GM12878 (cell line): ENCODE measurements around the gene LILRB4. TPM values are rescaled to one million over a fixed set of nuclear protein-coding genes. Genes with fewer than 3 reads are reported as not detected.

ENCODE experiments used
- BACH1 ChIP-seq: fragments of 450-650 bp; IDR thresholded peaks from 2 replicates; pipeline ENCODE4 v1.6.1; 2017; ENCODE audit warnings: mild to moderate bottlenecking, borderline replicate concordance
- CREM ChIP-seq: IDR thresholded peaks from 2 replicates; pipeline ENCODE4 v1.6.1; 2014; ENCODE audit warnings: antibody characterized with exemption, low read depth
- E2F8 ChIP-seq: fragments of 450-650 bp; IDR thresholded peaks from 2 replicates; pipeline ENCODE4 v1.6.1; 2018; ENCODE audit warnings: mild to moderate bottlenecking, low read depth, moderate library complexity; ENCODE audit not compliant: partially characterized antibody
- EGR1 ChIP-seq, 2 experiments: IDR thresholded peaks; 1 replicate in 1 of 2; 2 replicates in 1 of 2; pipeline ENCODE4 v1.6.1; 2011 to 2012; ENCODE audit warnings: low read depth in 2 of 2, low read length in 2 of 2, borderline replicate concordance in 1 of 2, mild to moderate bottlenecking in 1 of 2, moderate library complexity in 1 of 2
- ESRRA ChIP-seq: IDR thresholded peaks from 2 replicates; pipeline ENCODE4 v1.6.1; 2012; ENCODE audit warnings: mild to moderate bottlenecking, low read length, improper control_type of control experiment
- FOS ChIP-seq: IDR thresholded peaks from 3 replicates; pipeline ENCODE4 v1.6.1; 2011; ENCODE audit warnings: borderline replicate concordance; ENCODE audit not compliant: insufficient read length; ENCODE audit errors: extremely low read depth
- FOXK2 ChIP-seq: fragments of 450-650 bp; IDR thresholded peaks from 2 replicates; pipeline ENCODE4 v1.6.1; 2017; ENCODE audit warnings: mild to moderate bottlenecking, moderate library complexity
- FOXM1 ChIP-seq: IDR thresholded peaks from 2 replicates; pipeline ENCODE4 v1.6.1; 2012; ENCODE audit warnings: low read depth, mild to moderate bottlenecking, inconsistent platforms, low read length, moderate library complexity
- GABPA ChIP-seq: IDR thresholded peaks from 2 replicates; pipeline ENCODE4 v1.6.1; 2014; ENCODE audit warnings: antibody characterized with exemption, low read depth, mild to moderate bottlenecking, inconsistent platforms
- HDAC2 ChIP-seq: fragments of 200-600 bp; sonication (generic); IDR thresholded peaks from 2 replicates; pipeline ENCODE4 v1.6.1; 2017
- IRF4 ChIP-seq: IDR thresholded peaks from 2 replicates; pipeline ENCODE4 v1.6.1; 2011; ENCODE audit warnings: low read depth, low read length
- KAT2A ChIP-seq: conservative IDR thresholded peaks from 2 replicates; pipeline ENCODE4 v1.6.1; 2011; ENCODE audit warnings: low read depth, low read length; ENCODE audit not compliant: control insufficient read depth
- KDM1A ChIP-seq: fragments of 200-600 bp; sonication (generic); IDR thresholded peaks from 2 replicates; pipeline ENCODE4 v1.6.1; 2016; ENCODE audit warnings: borderline replicate concordance
- LARP7 ChIP-seq: fragments of 450-650 bp; IDR thresholded peaks from 2 replicates; pipeline ENCODE4 v1.6.1; 2017; ENCODE audit warnings: mild to moderate bottlenecking
- MYB ChIP-seq: fragments of 150-350 bp; IDR thresholded peaks from 2 replicates; pipeline ENCODE4 v1.6.1; 2014; ENCODE audit warnings: mild to moderate bottlenecking, low read depth, low read length, borderline replicate concordance
- POLR2AphosphoS2 ChIP-seq: IDR thresholded peaks from 2 replicates; pipeline ENCODE4 v1.6.1; 2011; ENCODE audit warnings: low read depth, mild to moderate bottlenecking, low read length, improper control_type of control experiment, moderate library complexity
- RBBP5 ChIP-seq: fragments of 200-600 bp; sonication (generic); conservative IDR thresholded peaks from 2 replicates; pipeline ENCODE4 v1.6.1; 2016
- SKIL ChIP-seq: fragments of 450-650 bp; IDR thresholded peaks from 2 replicates; pipeline ENCODE4 v1.6.1; 2017; ENCODE audit warnings: mild to moderate bottlenecking, low read depth, inconsistent platforms; ENCODE audit not compliant: poor library complexity, severe bottlenecking
- SMAD5 ChIP-seq: IDR thresholded peaks from 2 replicates; pipeline ENCODE4 v1.6.1; 2016; ENCODE audit warnings: antibody characterized with exemption, low read depth
- SREBF1 ChIP-seq: IDR thresholded peaks from 2 replicates; pipeline ENCODE4 v1.6.1; 2012; ENCODE audit warnings: mild to moderate bottlenecking, low read length
- STAT3 ChIP-seq: IDR thresholded peaks from 2 replicates; pipeline ENCODE4 v1.6.1; 2011; ENCODE audit warnings: low read depth, low read length, improper control_type of control experiment
- TCF3 ChIP-seq: IDR thresholded peaks from 2 replicates; pipeline ENCODE4 v1.6.1; 2012; ENCODE audit warnings: low read depth, mild to moderate bottlenecking, low read length, borderline replicate concordance; ENCODE audit not compliant: insufficient read depth
- polyA plus RNA-seq, 11 experiments: library from polyadenylated mRNA; depleted of rRNA in 4 of 11; unstranded in 6 of 11; stranded (reverse) in 5 of 11; fragments of >200 nt; fragmentation: Nextera tagmentation in 4 of 11; fragmentation: Illumina TruSeq in 1 of 11; extraction: Ambion mirVana in 4 of 11; extraction: Trizol in 1 of 11; gene quantifications; 1 replicate in 1 of 11; 2 replicates in 10 of 11; pipeline versions ENCODE4 v1.2.1 to v1.2.3, GENCODE V29; 2011 to 2016; ENCODE audit warnings: inconsistent platforms in 2 of 11, missing spikeins in 2 of 11, low read depth in 1 of 11
- total RNA-seq, 4 experiments: library from RNA; depleted of rRNA in 3 of 4; stranded (reverse); fragments of >200 nt in 3 of 4; fragmentation: Illumina TruSeq in 1 of 4; extraction: Trizol in 1 of 4; gene quantifications; 2 replicates each; pipeline versions ENCODE4 v1.2.1 to v1.2.3, GENCODE V29; 2013 to 2021
- TF ChIP-seq, protein P1 (sequence below): fragments of 450-650 bp; IDR thresholded peaks from 2 replicates; pipeline ENCODE4 v1.6.1; 2014; ENCODE audit warnings: mild to moderate bottlenecking
- TF ChIP-seq, protein P2 (sequence below): IDR thresholded peaks from 2 replicates; pipeline ENCODE4 v1.6.1; 2012; ENCODE audit warnings: low read depth, low read length, improper control_type of control experiment

The LILRB4 gene
- total and polyA plus RNA-seq, 10 of the 15 experiments (the other 5 are each of a cell fraction or from before 2014, with no cell fraction given) = 2.0 to 39.8 (median 16.0) TPM

GRCh38 chr19:54654447-54655321 is 8.1 kb upstream of the LILRB4 start (continued):
- TF ChIP-seq E2F8 (no peak), CREM (0 out of 2 replicates have a peak, but pooled peaks have one; percentile 53), KAT2A (no peak), SKIL (no peak), GABPA (no peak), RBBP5 (no peak), KDM1A (no peak), BACH1 (no peak), EGR1 (IDR thresholded peaks at IDR 0.05; ENCODE audit: borderline replicate concordance in 1 of 2, low read depth in 2 of 2, low read length in 2 of 2) (no peak), STAT3 (no peak), POLR2AphosphoS2 (no peak), SREBF1 (no peak), FOXK2 (no peak), MYB (no peak), FOS (no peak), TCF3 (0 out of 2 replicates have a peak, but pooled peaks have one; percentile 39), LARP7 (no peak), FOXM1 (no peak), SMAD5 (no peak), IRF4 (no peak), ESRRA (peak; percentile 71; the same call in 1 of the 2 replicates), HDAC2 (no peak)
- TF ChIP-seq, protein P1, sequence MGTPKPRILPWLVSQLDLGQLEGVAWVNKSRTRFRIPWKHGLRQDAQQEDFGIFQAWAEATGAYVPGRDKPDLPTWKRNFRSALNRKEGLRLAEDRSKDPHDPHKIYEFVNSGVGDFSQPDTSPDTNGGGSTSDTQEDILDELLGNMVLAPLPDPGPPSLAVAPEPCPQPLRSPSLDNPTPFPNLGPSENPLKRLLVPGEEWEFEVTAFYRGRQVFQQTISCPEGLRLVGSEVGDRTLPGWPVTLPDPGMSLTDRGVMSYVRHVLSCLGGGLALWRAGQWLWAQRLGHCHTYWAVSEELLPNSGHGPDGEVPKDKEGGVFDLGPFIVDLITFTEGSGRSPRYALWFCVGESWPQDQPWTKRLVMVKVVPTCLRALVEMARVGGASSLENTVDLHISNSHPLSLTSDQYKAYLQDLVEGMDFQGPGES = no peak
- TF ChIP-seq, protein P2, sequence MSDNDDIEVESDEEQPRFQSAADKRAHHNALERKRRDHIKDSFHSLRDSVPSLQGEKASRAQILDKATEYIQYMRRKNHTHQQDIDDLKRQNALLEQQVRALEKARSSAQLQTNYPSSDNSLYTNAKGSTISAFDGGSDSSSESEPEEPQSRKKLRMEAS = no peak
